Vagina (tissue), 2 donors: Measurements from ENCODE around the gene LMO1. TPM values are rescaled to one million over a fixed set of nuclear protein-coding genes. Genes with fewer than 3 reads are reported as not detected.
A peak's percentile ranks its signal among the peaks of the same experiment; 100 is the strongest.

ENCODE experiments used
- DNase-seq, 2 donors: peaks; one replicate each; pipeline ENCODE4 v3.0.0-alpha.2; 2017; ENCODE audit errors: extremely low spot score in 2 of 2
- H3K27ac ChIP-seq: fragments of 200-600 bp; sonication (generic); one replicate; pipeline ENCODE4 v1.5.1; 2019
- H3K27me3 ChIP-seq: fragments of 200-600 bp; sonication (generic); one replicate; pipeline ENCODE4 v1.5.1; 2019
- H3K36me3 ChIP-seq, 2 donors: fragments of 200-600 bp; sonication (generic); one replicate each; pipeline ENCODE4 v1.5.1; 2017 to 2019
- H3K4me1 ChIP-seq: fragments of 200-600 bp; sonication (generic); one replicate; pipeline ENCODE4 v1.5.1; 2019
- H3K4me3 ChIP-seq, 2 donors: fragments of 200-600 bp; sonication (generic); 1 replicate in 1 of 2; 2 replicates in 1 of 2; pipeline ENCODE4 v1.5.1; 2016 to 2019
- H3K9me3 ChIP-seq: fragments of 200-600 bp; sonication (generic); one replicate; pipeline ENCODE4 v1.5.1; 2019
- POLR2A ChIP-seq, 2 donors: fragments of 450-650 bp; IDR thresholded peaks; one replicate each; pipeline ENCODE4 v1.6.1; 2017; ENCODE audit warnings: antibody characterized with exemption in 2 of 2, mild to moderate bottlenecking in 2 of 2, moderate library complexity in 2 of 2
- POLR2AphosphoS5 ChIP-seq, 2 donors: sonication (generic); formaldehyde crosslinking; IDR thresholded peaks; one replicate each; pipeline ENCODE4 v1.9.0; 2017; ENCODE audit warnings: antibody characterized with exemption in 2 of 2, mild to moderate bottlenecking in 2 of 2, low read depth in 1 of 2; ENCODE audit not compliant: insufficient read depth in 1 of 2
- intact Hi-C: fragments of 100-400 bp; cut with DNase I; formaldehyde crosslinking; loops from one replicate; pipeline ENCODE4 v1.15.1; 2023
- total RNA-seq: library from RNA; depleted of rRNA; stranded (reverse); fragments of >200 nt; gene quantifications from one replicate; pipeline ENCODE4 v1.2.3, GENCODE V29; 2016
- TF ChIP-seq, protein P1 (sequence below), 3 experiments: fragments of 450-650 bp in 2 of 3; fragments of 200-600 bp in 1 of 3; sonication (generic) in 1 of 3; IDR thresholded peaks; one replicate each; pipeline ENCODE4 v1.5.1; 2017 to 2019; ENCODE audit warnings: antibody characterized with exemption in 3 of 3, mild to moderate bottlenecking in 2 of 3, moderate library complexity in 2 of 3

The LMO1 gene
- total RNA-seq, 1 donor from 2014 or later, result not detected

DNA sequence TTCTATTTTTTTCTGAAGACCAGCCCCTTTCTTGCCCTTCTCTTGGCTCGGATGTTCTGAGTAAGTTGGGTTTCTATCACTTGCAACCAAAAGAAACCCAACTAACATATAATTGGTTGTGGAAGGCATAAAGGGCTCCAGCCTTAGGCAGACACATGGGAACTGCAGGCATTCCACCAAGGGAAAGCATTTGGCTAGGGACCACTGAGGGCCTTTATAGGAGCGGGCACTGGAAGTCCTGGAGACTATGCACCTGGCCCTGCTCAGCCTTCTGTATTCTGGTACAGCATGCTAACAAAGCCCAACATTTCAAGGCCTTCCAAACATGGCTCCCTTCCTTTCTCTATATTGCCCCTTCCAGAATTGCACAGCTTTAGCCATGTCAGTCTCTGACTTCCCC, 17.6 kb upstream of the LMO1 start:
- Histone ChIP-seq H3K9me3 (no peaks in the 10 kb centered on the region), H3K4me1 (peaks cover 10% of the 10 kb centered on the region), H3K4me3 (no peak overlapping the region), H3K36me3 (no peaks in the 10 kb centered on the region), H3K27me3 (no peaks in the 10 kb centered on the region), H3K27ac (no peak overlapping the region)
- DNase-seq, result peak in 1 of 2 donors; percentile 58
- no peak for TF ChIP-seq POLR2A (IDR thresholded peaks at IDR 0.05)
- no peak for TF ChIP-seq POLR2AphosphoS5 (IDR thresholded peaks at IDR 0.05; ENCODE audit: insufficient read depth in 1 of 2, low read depth in 1 of 2)
- TF ChIP-seq, protein P1, sequence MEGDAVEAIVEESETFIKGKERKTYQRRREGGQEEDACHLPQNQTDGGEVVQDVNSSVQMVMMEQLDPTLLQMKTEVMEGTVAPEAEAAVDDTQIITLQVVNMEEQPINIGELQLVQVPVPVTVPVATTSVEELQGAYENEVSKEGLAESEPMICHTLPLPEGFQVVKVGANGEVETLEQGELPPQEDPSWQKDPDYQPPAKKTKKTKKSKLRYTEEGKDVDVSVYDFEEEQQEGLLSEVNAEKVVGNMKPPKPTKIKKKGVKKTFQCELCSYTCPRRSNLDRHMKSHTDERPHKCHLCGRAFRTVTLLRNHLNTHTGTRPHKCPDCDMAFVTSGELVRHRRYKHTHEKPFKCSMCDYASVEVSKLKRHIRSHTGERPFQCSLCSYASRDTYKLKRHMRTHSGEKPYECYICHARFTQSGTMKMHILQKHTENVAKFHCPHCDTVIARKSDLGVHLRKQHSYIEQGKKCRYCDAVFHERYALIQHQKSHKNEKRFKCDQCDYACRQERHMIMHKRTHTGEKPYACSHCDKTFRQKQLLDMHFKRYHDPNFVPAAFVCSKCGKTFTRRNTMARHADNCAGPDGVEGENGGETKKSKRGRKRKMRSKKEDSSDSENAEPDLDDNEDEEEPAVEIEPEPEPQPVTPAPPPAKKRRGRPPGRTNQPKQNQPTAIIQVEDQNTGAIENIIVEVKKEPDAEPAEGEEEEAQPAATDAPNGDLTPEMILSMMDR (IDR thresholded peaks at IDR 0.05), result no peak
- intact Hi-C loops, result no loop called here

DNA sequence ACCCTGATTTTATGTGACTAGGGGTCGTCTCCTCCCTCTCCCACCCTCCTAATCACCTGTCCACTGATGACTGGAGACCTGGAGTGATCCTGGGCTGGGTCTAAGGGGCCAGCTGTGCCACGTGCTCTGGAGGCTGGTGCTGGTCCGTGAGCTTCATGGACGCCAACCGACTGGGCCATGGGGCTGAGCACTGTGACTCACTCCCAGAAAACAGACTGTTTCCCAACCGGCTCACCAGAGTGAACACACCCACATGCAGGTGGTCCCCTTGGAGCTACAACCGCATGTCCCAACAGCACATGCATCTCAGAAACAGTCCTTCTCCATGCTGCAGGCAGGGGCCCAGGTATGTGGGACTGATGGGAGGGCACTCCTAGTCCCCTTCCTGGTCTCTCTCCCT, 14.0 kb upstream of the LMO1 start:
- no peak overlapping the region for H3K27ac ChIP-seq
- H3K36me3 ChIP-seq, result no peaks in the 10 kb centered on the region
- no peak overlapping the region for H3K4me3 ChIP-seq
- no peaks in the 10 kb centered on the region for H3K9me3 ChIP-seq
- intact Hi-C loops, result no loop called here
- TF ChIP-seq, protein P1 (IDR thresholded peaks at IDR 0.05), result no peak
- TF ChIP-seq POLR2AphosphoS5 (IDR thresholded peaks at IDR 0.05; ENCODE audit: insufficient read depth in 1 of 2, low read depth in 1 of 2) (no peak), POLR2A (IDR thresholded peaks at IDR 0.05) (no peak)
- no peaks in the 10 kb centered on the region for H3K27me3 ChIP-seq
- H3K4me1 ChIP-seq, result no peaks in the 10 kb centered on the region
- DNase-seq, result no peak

DNA sequence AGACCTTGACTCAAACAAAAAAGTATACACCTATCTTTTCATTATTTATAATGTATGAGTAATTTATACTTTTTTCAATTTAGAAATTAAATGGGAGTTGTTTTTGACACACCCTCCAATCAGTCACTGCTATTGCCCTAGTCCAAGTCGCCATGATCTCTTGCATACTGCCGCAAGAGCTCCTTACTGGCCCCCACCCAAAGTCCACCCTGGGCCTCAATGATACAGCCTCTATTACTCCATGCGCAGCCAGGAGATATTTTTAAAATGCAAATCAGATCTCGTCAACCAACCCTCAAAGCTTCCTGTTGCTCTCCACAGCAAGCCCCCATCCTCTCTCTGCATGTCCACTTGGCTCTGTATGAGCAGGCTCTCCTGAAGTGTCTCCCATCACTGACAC, 12.8 kb upstream of the LMO1 start:
- H3K4me3 ChIP-seq, result no peak overlapping the region
- DNase-seq, result no peak

DNA sequence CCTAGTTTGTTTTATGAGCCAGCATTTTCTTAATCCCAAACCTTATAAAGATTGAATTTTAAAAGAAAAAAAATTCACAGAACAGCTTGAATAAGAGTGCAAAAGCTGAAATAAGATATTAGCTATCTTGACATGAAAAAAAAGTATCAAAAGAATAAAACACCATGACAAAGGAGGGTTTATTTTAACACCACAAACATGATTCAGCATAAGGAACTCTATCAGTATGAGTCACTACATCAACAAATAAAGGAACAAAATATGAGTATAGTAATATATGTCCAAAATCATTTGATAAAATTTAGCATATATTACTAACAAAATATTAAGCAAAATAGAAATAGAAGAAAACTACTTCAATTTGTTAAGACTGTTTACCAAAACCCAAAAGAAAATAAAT, 9.6 kb upstream of the LMO1 start:
- Histone ChIP-seq H3K4me3 (no peak overlapping the region), H3K27me3 (no peaks in the 10 kb centered on the region), H3K36me3 (no peaks in the 10 kb centered on the region), H3K4me1 (no peaks in the 10 kb centered on the region), H3K27ac (no peak overlapping the region), H3K9me3 (no peaks in the 10 kb centered on the region)
- intact Hi-C loops, result no loop called here
- TF ChIP-seq POLR2A (IDR thresholded peaks at IDR 0.05) (no peak), POLR2AphosphoS5 (IDR thresholded peaks at IDR 0.05; ENCODE audit: insufficient read depth in 1 of 2, low read depth in 1 of 2) (no peak)
- TF ChIP-seq, protein P1 (IDR thresholded peaks at IDR 0.05), result no peak
- no peak for DNase-seq

More for the DNA sequence above, 12.8 kb upstream of the LMO1 start:
- no peak for TF ChIP-seq POLR2AphosphoS5 (IDR thresholded peaks at IDR 0.05; ENCODE audit: insufficient read depth in 1 of 2, low read depth in 1 of 2)
- Histone ChIP-seq H3K9me3 (no peaks in the 10 kb centered on the region), H3K36me3 (no peaks in the 10 kb centered on the region), H3K4me1 (no peaks in the 10 kb centered on the region), H3K27ac (no peak overlapping the region), H3K27me3 (no peaks in the 10 kb centered on the region)
- intact Hi-C loops, result no loop called here

DNA sequence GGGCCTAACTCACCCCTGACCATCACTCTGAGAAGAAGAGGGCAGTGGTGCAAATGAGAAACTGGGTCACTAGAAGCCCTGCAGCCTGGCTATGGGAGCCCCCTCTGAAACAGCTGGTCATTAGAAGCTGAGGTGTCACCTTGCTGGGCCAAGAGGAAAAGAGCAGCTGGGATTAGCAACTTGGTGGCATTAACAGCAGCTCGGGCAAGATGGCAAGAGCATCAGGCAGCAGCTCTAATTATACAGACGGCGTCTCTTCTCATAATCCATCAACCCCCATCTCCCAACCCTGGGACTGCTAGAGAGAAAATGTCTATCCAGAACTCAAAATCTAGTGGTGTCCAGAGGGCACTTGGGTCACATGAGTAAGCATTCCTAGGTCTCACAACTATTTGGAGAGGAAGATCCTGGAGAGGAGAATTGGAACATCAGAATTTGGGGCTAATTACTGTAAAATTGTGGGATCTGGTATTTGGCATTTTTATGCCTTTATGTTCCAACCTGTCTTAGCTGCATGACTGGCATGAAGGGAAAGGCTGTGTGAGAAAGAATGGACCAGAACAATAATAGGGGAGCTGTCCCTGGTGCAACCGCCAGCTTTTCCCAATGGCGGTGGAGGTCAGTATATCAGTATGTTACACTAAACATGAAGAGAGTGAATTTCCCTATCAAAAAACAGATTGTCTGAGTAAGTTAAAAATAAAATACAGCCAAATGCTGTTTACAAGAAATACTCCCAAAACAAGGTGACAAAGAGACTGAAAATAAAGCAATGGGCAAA, 7.6 kb upstream of the LMO1 start:
- DNase-seq, result no peak
- Histone ChIP-seq H3K27ac (no peak overlapping the region), H3K9me3 (no peaks in the 10 kb centered on the region), H3K4me1 (peaks cover 6% of the 10 kb centered on the region), H3K4me3 (no peak overlapping the region), H3K27me3 (no peaks in the 10 kb centered on the region), H3K36me3 (no peaks in the 10 kb centered on the region)
- TF ChIP-seq POLR2AphosphoS5 (IDR thresholded peaks at IDR 0.05; ENCODE audit: insufficient read depth in 1 of 2, low read depth in 1 of 2), result no peak
- TF ChIP-seq POLR2A (IDR thresholded peaks at IDR 0.05), result no peak
- TF ChIP-seq, protein P1 (IDR thresholded peaks at IDR 0.05), result no peak
- intact Hi-C loops, result no loop called here
